Muscle layer of duodenum (tissue), 2 donors: Measurements from ENCODE around the gene TTLL5.
"Not testable (repeated sequence)": the region's sequence is repeated elsewhere in the genome, so short reads cannot be mapped to it uniquely, and the experiment has no call there.

Experiments
- H3K27ac ChIP-seq: one replicate; pipeline ENCODE4 v1.7.0; 2013; ENCODE audit warnings: mild to moderate bottlenecking, low read length
- H3K27me3 ChIP-seq: one replicate; pipeline ENCODE4 v1.7.0; 2013; ENCODE audit warnings: low read depth, mild to moderate bottlenecking, control low read depth, low read length
- H3K36me3 ChIP-seq, 2 donors: one replicate each; pipeline ENCODE4 v1.7.0; 2013; ENCODE audit warnings: low read length in 2 of 2, control low read depth in 1 of 2, mild to moderate bottlenecking in 1 of 2; ENCODE audit not compliant: insufficient read depth in 2 of 2, control insufficient read depth in 1 of 2
- H3K4me1 ChIP-seq, 2 donors: one replicate each; pipeline ENCODE4 v1.7.0; 2013; ENCODE audit warnings: low read length in 2 of 2, mild to moderate bottlenecking in 2 of 2, control low read depth in 1 of 2, moderate library complexity in 1 of 2; ENCODE audit not compliant: insufficient read depth in 2 of 2, control insufficient read depth in 1 of 2
- H3K4me3 ChIP-seq, 2 donors: one replicate each; pipeline ENCODE4 v1.7.0; 2013; ENCODE audit warnings: low read length in 2 of 2, low read depth in 1 of 2, mild to moderate bottlenecking in 1 of 2
- H3K9me3 ChIP-seq, 2 donors: one replicate each; pipeline ENCODE4 v1.7.0; 2013; ENCODE audit warnings: low read length in 2 of 2, control low read depth in 1 of 2, mild to moderate bottlenecking in 1 of 2; ENCODE audit not compliant: control insufficient read depth in 1 of 2
- donor health status: healthy.

TTLL5 gene

DNA sequence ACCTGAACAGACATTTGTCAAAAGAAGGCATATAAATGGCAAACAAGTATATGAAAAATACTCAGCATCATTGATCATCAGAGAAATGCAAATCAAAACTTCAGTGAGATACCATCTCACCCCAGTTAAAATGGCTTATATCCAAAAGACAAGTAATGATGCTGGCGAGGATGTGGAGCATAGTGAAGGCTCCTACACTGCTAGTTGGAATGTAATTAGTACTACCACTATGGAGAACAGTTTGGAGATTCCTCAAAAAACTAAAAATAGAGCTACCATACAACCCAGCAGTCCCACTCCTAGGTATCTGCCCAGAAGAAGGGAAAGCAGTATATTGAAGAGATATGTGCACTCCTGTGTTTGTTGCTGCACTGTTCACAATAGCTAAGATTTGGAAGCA, 174.7 kb downstream of the TTLL5 start:
- H3K27me3 ChIP-seq, result no peaks in the 10 kb centered on the region
- no peaks in the 10 kb centered on the region for H3K9me3 ChIP-seq
- H3K4me3 ChIP-seq, result no peak overlapping the region
- no peaks in the 10 kb centered on the region for H3K4me1 ChIP-seq
- no peak overlapping the region for H3K27ac ChIP-seq
- no peaks in the 10 kb centered on the region for H3K36me3 ChIP-seq

DNA sequence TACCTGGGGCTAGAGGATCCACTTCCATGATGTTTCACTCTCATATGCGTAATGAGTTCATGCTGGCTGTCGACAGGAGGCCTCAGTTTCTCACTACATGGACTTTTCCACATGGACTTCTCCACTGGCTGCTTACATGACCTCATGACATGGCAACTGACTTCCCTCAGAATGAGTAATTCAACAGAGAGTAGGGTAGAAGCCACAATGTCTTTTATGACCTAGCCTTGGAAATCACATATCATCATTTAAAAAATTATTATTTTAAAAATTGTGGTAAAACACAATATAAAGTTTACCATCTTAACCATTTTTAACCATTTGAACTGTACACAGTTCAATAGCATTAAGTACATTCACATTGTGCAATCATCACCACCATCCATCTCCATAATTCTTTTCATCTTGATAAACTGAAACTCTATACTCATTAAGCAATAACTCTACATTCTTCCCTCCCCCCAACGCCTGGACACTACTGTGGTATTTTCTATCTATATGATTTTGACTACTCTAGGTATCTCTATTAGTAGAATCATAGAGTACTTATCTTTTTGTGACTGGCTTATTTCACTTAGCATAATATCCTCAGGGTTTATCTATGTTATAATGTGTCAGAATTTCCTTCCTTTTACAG, 176.2 kb downstream of the TTLL5 start:
- Histone ChIP-seq H3K4me3 (no peak overlapping the region), H3K27me3 (no peaks in the 10 kb centered on the region), H3K9me3 (no peaks in the 10 kb centered on the region), H3K36me3 (no peaks in the 10 kb centered on the region), H3K27ac (no peak overlapping the region), H3K4me1 (peaks cover 0 to 5% of the 10 kb centered on the region in 2 donors)

DNA sequence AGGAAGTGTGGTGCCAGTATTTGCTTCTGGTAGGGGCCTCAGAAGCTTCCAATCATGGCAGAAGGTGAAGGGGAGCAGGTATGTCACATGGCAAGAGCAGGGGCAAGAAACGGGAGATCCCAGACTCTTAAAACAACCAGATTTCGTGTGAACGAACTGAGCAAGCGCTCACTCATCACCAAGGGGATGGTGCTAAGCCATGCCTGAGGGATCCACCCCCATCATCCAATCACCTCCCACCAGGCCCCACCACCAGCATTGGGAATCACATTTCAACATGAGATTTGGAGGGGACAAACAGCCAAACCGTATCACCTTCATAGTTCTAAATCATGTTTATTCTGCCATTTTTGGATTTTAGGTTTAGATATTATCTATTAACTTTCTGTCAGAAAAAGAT, 179.9 kb downstream of the TTLL5 start:
- no peaks in the 10 kb centered on the region for H3K27me3 ChIP-seq
- H3K36me3 ChIP-seq, result no peaks in the 10 kb centered on the region
- peaks cover 0 to 6% of the 10 kb centered on the region in 2 donors for H3K4me1 ChIP-seq
- H3K27ac ChIP-seq, result no peak overlapping the region
- no peak overlapping the region for H3K4me3 ChIP-seq
- H3K9me3 ChIP-seq, result no peaks in the 10 kb centered on the region

DNA sequence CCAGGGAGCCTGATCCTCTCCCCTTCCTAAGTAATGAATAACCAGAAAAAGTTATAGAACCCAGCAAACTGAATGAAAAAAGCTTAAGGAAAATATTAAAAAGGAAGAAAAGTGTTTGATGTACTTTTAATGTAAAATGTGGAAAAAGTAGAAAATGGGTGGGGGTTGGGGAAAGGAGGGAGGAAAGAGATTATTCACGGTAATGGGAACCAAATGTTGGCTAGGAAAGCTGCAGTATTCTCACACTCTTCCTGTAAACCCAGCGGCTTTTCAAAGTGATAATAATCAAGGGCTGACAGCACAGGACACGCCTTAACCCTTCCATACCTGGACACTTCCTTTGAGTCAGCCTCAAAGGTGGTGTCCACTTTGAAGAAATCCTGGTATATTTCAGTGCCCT, 181.5 kb downstream of the TTLL5 start:
- no peak overlapping the region for H3K4me3 ChIP-seq
- no peak overlapping the region for H3K27ac ChIP-seq
- H3K36me3 ChIP-seq, result no peaks in the 10 kb centered on the region
- H3K4me1 ChIP-seq, result peaks cover 3 to 6% of the 10 kb centered on the region in 2 donors
- no peaks in the 10 kb centered on the region for H3K27me3 ChIP-seq
- H3K9me3 ChIP-seq, result no peaks in the 10 kb centered on the region

DNA sequence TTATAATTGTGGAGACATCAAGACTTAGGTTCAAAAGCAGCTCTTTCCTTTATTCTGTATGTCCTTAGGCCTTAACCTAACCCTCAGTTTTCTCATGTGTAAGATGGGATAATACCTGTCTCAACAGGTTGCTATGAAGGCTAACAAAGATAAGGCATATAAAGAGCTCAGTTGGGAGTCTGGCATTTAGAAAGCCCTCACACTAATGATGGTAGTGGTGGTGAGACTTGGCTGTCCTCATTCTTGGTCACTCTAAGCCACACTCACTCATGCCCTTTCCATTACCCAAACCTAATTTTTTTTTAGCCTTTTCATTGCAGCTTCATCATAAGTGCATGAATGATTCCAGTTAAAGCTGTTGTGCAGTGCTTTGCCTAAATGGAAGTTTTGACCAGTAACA, 183.4 kb downstream of the TTLL5 start:
- no peak overlapping the region for H3K4me3 ChIP-seq
- no peak overlapping the region for H3K27ac ChIP-seq
- H3K9me3 ChIP-seq, result no peaks in the 10 kb centered on the region

DNA sequence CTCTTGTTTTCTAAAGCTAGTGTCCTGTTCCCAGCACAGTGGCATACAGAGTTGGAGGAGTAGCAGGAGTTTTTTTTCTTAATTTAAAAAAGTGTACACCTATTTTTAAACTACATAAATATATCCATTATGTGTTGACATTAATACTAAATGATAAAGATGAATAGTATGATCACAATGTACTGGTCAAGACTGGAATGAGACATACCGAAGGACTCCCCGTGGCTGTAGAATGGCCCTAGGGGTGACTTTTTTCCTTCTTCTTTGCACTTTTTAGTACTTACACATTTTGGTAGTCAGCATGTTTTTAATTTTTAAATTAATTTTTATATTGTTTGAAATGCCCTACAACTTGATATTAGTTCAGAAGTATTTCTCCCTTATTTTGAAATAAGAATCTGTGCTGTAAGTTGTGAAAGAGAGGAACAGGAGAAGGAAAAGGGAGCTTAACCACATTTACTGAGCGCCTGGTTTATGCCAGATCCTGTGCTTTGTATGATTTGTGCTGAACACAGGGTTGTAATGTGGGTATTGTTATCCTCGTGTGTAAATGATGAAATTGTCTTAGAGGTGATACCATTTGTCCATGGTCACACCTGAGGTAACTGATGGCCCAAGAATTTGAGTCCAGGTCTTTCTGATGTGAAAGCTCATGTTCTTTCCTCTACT, 184.2 kb downstream of the TTLL5 start:
- Histone ChIP-seq H3K27me3 (no peaks in the 10 kb centered on the region), H3K4me1 (peaks cover 3 to 6% of the 10 kb centered on the region in 2 donors), H3K27ac (no peak overlapping the region), H3K4me3 (no peak overlapping the region), H3K9me3 (no peaks in the 10 kb centered on the region), H3K36me3 (no peaks in the 10 kb centered on the region)

More for the DNA sequence above, 183.4 kb downstream of the TTLL5 start:
- Histone ChIP-seq H3K27me3 (no peaks in the 10 kb centered on the region), H3K4me1 (peaks cover 3 to 6% of the 10 kb centered on the region in 2 donors), H3K36me3 (no peaks in the 10 kb centered on the region)

DNA sequence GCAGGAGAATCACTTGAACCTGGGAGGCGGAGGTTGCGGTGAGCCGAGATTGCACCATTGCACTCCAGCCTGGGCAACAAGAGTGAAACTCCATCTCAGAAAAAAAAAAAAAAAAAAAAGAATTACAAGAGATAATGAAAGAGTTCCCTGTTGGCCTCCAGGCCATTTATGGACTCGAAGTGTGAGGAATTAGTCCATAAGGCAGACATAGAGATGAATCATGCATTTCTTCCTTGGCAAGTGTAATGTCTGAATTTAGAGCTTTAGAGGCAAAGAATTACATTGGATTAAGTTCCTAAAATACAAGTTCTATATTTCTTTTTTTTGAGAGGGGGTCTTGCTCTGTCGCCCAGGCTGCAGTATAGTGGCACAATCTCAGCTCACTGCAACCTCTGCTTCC, 185.6 kb downstream of the TTLL5 start:
- not testable (repeated sequence) for H3K9me3 ChIP-seq, H3K27ac ChIP-seq, H3K27me3 ChIP-seq, H3K4me3 ChIP-seq, H3K4me1 ChIP-seq, H3K36me3 ChIP-seq

DNA sequence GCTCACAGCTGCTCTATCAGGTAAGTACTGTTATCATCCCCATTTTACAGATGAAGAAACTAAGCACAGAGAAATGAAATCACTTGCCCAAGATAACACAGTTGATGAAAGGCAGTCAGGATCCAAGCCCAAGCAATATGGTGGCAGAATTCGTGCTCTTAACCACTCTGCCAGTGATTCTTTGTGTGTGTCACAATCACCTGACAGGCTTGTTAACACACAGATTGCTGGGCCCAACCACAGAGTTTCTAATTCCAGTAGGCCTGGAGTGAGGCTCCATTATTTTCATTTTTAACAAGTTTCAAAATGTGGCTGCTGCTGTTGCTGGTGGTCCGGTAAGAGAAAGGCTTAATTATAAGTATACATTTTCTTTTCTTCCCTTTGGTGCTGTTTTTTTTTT, 186.5 kb downstream of the TTLL5 start:
- H3K9me3 ChIP-seq, result no peaks in the 10 kb centered on the region
- H3K4me3 ChIP-seq, result no peak overlapping the region
- no peak overlapping the region for H3K27ac ChIP-seq
- no peaks in the 10 kb centered on the region for H3K27me3 ChIP-seq
- no peaks in the 10 kb centered on the region for H3K36me3 ChIP-seq
- peaks cover 0 to 3% of the 10 kb centered on the region in 2 donors for H3K4me1 ChIP-seq

DNA sequence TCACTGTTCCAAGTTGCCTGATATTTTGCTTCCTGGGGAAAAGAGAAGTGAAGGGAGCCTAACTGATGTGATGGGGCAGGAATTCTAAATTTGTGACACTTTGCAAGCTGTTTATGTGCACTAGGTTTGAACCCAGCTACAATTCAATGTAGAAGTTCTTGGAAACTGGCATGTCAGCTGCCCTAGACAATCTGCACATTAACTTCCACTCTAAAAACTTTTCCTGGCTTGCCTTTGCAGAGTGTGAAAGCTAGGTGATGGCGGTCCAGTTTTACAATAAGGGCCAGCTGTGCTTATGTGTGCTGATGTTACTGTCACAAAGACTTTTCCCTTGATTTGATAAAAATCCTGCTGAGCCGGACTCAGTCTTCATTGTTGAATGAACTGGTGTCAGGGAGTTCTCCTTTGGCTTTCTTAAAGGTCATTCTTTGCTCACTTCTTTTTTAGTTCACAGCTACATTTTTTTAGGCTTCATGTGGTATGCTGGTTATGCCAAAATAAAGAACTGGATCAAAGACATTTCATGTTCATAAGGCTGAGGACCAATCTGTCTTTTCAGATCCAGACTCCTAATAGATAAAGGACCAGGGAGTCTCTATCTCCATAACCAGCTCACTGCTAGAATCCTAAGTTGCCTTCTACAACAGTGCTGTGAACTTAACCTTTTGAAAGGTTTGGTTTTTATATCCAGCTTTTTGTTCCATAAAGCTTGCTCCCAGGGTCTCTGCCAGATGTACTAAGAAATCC, 187.3 kb downstream of the TTLL5 start:
- H3K36me3 ChIP-seq, result no peaks in the 10 kb centered on the region
- no peaks in the 10 kb centered on the region for H3K9me3 ChIP-seq
- no peaks in the 10 kb centered on the region for H3K27me3 ChIP-seq
- no peak overlapping the region for H3K27ac ChIP-seq
- H3K4me3 ChIP-seq, result no peak overlapping the region
- H3K4me1 ChIP-seq, result peaks cover 0 to 3% of the 10 kb centered on the region in 2 donors

DNA sequence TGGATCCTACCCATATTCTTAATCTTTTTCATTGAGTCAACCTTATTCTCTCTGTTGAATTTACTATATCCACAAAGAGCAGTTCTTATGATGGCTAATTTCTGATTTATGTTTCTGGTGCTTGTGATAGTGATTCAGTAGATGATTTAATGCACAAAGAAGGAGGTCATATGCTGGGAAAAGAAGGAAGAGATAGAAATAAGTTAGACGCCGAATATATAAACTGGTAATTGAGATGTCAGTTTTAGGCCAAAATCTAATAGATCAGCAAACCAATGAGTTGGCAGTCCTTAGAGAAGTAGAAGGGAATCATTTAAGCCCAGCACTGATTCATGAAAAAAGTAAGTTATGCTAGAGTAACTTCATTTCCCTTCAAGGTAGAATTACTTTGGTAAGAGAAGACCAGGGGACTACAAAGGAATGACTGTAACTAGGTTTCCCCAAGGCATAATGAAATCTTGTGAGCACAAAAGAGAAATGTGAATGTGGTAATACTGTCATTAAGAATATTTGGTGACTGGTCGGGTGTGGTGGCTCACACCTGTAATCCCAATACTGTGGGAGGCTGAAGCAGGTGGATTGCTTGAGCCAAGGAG, 188.4 kb downstream of the TTLL5 start:
- no peaks in the 10 kb centered on the region for H3K36me3 ChIP-seq
- H3K4me3 ChIP-seq, result no peak overlapping the region
- H3K4me1 ChIP-seq, result peaks cover 0 to 3% of the 10 kb centered on the region in 2 donors
- H3K27ac ChIP-seq, result no peak overlapping the region
- H3K9me3 ChIP-seq, result no peaks in the 10 kb centered on the region
- no peaks in the 10 kb centered on the region for H3K27me3 ChIP-seq

DNA sequence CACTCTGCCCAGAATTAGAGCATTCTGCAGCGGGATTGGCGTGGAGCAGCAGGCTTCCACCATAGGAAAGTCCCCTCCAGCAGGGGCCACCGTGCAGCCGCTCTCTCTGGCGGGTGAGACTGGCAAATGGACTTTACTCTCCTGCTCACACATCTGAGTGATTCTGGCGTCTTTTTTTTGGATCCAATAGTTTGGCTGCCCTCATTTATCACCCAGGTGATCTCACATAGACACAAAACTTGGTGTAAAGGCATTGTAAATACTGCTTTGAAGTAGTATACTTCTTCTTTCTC, 190.5 kb downstream of the TTLL5 start:
- no peak overlapping the region for H3K4me3 ChIP-seq
- no peaks in the 10 kb centered on the region for H3K9me3 ChIP-seq
- no peaks in the 10 kb centered on the region for H3K27me3 ChIP-seq
- no peaks in the 10 kb centered on the region for H3K36me3 ChIP-seq
- H3K27ac ChIP-seq, result no peak overlapping the region
- H3K4me1 ChIP-seq, result peaks cover 0 to 3% of the 10 kb centered on the region in 2 donors
